ENCODE measurements around the gene PFKL.
"Not testable (repeated sequence)": the region's sequence is repeated elsewhere in the genome, so short reads cannot be mapped to it uniquely, and the experiment has no call there.

Gene PFKL

GRCh38 chr21:44279354-44280260, 20.2 kb upstream of the PFKL start:
- DNase-seq (ENCODE audit: low spot score) = no peak

- DNase-seq (ENCODE audit: low spot score) = no peak
Measured at GRCh38 chr21:44281801-44282200, 18.1 kb upstream of the PFKL start.

GRCh38 chr21:44282370-44282769, 17.5 kb upstream of the PFKL start:
- DNase-seq (ENCODE audit: low spot score) = no peak

DNA sequence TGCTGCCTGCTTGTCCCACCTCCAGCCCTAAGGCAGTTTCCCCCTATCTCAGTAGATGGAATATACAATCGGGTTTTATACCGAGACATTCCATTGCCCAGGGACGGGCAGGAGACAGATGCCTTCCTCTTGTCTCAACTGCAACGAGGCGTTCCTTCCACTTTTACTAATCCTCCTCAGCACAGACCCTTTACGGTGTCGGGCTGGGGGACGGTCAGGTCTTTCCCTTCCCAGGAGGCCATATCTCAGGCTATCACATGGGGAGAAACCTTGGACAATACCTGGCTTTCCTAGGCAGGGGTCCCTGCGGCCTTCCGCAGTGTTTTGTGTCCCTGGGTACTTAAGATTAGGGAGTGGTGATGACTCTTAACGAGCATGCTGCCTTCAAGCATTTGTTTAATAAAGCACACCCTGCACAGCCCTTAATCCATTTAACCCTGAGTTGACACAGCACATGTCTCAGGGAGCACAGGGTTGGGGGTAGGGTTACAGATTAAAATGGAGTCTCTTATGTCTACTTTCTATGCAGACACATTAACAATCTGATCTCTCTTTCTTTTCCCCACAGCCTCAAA, 16.6 kb upstream of the PFKL start:
- DNase-seq (ENCODE audit: low spot score) = not testable (repeated sequence)

DNA sequence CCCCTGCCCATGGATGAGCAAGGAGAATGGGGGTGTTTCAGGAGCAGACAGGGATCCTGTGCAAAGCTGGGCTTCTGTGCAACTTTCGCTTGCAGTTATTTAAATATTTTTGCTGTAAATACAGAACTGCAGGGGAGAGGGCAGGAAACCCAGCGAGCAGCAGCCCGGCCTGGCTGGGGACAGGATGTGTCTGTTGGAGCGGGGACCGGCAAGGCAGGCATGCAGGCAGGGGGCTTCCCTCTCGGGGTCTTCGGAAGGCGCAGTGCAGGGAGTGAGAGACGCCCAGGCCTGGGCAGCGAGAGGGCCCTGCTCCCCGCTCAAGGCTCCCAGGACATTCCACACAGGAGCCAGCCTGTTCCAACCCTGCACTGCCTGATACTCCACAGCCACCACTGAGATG, 15.9 kb upstream of the PFKL start:
- DNase-seq (ENCODE audit: low spot score) = no peak

GRCh38 chr21:44285138-44285992, 14.5 kb upstream of the PFKL start, which contains the start of gene AIRE:
TSS of gene AIRE (plus strand) at chr21:44285876. CDS start at chr21:44286007, 131 bp downstream.
- no peak for DNase-seq (ENCODE audit: low spot score)

DNA sequence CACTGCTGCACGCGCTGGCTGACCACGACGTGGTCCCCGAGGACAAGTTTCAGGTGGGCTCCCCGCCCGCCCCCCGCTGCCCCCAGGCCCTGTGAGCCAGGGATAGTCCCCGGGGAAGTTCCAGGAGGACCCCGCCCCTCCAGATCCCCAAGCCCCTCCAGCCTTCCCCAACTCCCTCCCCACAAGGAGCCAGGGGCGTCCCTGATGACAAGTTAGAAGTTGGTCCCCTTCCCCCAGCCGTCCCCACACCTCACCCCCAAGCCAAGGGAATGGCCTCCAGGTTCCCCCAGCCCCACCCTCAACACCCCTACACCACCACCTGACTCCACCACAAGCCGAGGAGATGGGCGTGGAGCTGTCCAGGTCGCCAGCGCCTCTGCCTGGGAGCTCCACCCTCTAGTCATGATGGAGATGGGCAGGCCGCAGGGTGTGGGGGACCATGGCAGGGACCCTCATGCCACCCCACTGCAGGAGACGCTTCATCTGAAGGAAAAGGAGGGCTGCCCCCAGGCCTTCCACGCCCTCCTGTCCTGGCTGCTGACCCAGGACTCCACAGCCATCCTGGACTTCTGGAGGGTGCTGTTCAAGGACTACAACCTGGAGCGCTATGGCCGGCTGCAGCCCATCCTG, 13.7 kb upstream of the PFKL start:
- DNase-seq (ENCODE audit: low spot score) = no peak

DNA sequence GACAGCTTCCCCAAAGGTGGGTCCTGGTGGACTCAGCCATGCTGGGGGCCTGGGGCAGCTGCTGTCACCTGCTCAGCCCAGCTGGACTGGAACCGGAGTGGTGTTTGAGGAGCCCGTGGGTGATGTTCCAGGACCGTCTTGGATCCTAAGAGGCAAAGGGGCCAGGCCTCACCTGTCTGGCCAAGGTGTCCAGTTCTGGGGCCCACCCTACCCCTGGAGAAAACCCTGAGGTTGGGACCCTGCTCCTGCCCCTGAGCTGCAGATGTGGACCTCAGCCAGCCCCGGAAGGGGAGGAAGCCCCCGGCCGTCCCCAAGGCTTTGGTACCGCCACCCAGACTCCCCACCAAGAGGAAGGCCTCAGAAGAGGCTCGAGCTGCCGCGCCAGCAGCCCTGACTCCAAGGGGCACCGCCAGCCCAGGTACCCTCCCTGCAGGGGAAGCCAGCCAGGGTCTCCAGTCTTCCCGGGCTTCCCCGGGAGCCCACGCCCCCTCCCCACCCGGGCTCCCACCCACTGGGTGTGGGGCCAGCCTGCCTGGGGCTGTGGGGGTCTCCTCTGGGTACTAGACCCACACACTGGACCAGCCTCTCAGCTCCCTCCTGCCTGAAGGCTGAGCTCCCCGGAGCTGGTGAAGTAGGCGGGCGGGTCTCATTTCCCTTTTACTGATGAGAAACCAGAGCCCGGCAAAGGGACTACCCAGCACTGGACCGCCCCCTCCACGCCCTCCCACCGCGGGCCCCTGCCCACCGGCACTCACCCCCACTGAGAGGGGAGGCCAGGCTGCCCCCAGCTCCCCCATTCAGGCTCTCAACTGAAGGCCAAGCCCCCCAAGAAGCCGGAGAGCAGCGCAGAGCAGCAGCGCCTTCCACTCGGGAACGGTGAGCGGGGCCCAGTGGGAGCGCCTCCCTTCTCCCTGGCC, 12.9 kb upstream of the PFKL start:
- DNase-seq (ENCODE audit: low spot score) = no peak

- DNase-seq (ENCODE audit: low spot score) = no peak
Measured at GRCh38 chr21:44288251-44289110, 11.4 kb upstream of the PFKL start.

GRCh38 chr21:44289381-44290010, 10.4 kb upstream of the PFKL start:
- DNase-seq (ENCODE audit: low spot score) = no peak

- no peak for DNase-seq (ENCODE audit: low spot score)
Measured at GRCh38 chr21:44290327-44291077, 9.4 kb upstream of the PFKL start.

DNA sequence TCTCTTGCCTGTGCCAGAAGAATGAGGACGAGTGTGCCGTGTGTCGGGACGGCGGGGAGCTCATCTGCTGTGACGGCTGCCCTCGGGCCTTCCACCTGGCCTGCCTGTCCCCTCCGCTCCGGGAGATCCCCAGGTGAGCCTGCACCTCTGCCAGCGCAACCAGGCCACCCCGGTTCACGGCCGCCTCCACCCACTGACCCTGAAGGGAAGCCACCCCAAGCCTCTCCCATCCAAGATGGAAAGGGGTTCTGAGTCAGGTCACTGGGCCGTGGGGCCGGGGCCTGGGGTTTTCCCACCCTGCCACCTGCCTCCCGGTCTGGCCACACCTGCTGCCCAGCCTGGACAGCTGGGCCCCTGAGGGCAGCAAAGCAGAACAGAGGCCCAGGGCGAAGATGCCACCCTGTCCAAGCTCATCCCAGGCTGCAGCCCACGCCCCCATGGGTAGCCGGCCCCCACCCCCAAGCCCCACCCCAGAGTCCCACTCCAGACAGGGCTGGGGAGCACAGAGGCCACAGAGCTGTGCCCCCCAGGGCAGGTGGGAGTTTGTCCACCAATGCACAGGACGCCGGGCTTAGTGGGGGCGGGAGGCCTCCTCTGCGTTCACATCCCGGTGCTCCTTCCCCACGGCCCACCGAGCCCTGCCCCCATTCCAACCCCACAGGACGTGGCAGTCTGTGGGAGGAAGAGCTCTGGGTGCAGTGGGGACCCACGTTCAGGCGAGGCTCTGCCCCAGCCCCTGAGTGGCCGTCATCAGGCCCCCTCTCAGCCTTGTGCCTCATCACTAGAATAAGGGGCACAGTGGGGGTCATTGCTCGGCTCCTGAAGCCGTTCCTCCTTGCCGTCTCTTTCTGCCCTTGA, 8.5 kb upstream of the PFKL start:
- no peak for DNase-seq (ENCODE audit: low spot score)

- no peak for DNase-seq (ENCODE audit: low spot score)
Measured at GRCh38 chr21:44291936-44292811, 7.7 kb upstream of the PFKL start.

DNA sequence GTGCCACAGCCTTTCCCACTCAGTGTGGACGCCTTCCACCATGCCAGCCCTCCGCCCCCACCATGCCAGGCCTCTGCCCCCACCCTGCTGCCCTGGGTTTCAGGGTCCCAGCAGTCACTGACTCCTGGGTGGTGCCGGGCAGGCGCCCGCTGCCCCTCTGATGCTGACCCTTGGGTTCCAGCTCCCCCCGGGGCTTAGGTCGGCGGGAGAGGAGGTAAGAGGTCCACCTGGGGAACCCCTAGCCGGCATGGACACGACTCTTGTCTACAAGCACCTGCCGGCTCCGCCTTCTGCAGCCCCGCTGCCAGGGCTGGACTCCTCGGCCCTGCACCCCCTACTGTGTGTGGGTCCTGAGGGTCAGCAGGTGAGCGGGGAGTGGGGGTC, 7.0 kb upstream of the PFKL start:
- no peak for DNase-seq (ENCODE audit: low spot score)

DNA sequence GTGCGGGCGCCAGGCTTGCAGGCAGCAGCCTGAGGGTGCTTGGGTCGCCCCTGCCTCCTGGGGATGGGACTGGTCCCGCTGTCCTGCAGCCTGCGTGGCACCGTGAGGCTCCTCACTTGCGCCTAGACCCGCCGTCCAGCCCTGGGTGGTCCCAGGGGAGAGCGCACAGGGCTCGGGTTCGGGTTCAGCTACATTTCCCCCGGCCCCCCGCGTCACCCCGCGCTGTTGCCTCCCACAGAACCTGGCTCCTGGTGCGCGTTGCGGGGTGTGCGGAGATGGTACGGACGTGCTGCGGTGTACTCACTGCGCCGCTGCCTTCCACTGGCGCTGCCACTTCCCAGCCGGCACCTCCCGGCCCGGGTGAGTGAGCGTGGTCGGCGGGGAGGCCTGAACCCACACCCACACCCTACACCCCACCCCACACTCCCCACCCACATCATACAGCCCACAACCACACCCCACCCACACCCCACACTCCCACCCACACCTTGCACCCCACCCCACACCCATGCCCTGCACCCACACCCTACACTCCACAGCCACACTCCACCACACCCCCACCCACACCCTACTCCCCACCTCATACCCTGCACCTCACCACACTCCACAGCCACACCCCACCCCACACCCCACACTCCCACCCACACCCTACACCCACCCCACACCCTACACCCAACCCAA, 6.2 kb upstream of the PFKL start:
- DNase-seq (ENCODE audit: low spot score) = no peak

Data from hematopoietic multipotent progenitor cell treated with erythropoietin and hydrocortisone succinate and interleukin-3 and kit ligand, for 17 days (in vitro differentiated cells).